Measurements from ENCODE around the gene RBM48.
A peak's percentile ranks its signal among the peaks of the same experiment; 100 is the strongest.

The RBM48 gene

DNA sequence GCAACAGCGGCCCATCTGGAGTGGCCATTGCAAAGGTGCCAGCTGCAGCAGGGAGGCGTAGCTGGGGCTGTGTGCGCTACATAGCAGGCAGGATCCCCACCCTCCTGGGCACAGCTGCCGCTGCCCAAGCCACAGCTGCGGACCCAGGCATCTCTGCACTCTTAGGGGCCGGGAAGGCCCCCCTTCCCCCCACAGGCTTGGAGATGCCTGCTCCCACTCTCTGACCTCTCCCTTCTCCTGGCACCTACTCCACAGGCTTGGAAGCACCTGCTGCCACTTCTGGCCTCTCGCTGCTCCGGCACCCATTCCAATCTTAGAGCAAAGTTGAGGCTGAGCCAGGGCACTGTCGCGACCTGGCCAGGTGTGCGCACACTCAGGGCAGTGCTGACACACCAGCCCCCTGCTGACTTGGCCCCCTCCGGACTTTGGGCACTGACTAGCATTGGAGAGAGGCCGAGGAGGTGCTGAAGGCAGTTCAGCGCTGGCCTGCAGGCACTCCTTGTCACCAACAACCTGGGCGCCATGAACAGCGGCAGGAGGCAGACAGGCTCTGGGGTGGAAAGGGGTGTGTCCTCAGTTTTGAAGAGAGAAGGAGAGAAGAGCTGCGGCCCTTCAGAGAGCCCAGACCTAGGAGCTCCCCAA lies 18.4 kb downstream of the RBM48 start:
- no peak for DNase-seq

GRCh38 chr7:92547579-92547978 lies 19.0 kb downstream of the RBM48 start:
- no peak for DNase-seq

- DNase-seq: no peak
Observed at GRCh38 chr7:92550194-92550593, 21.6 kb downstream of the RBM48 start.

DNA sequence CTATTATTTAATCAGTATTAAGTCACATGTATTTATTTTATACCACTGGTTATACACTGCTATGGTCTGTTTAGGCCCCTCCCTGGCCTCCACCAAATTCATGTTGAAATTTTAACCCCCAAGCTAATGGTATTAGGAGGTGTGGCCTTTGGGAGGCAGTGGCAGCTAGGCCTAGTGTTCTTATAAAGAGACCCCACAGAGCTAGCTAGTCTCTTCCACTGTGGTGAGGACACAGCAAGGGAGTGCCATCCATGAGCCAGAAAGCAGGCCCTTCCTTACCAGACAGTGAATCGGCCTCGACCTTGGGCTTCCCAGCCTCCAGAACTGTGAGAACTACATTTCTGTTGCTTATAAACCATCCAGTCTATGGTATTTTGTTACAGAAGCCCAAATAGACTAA lies 28.7 kb downstream of the RBM48 start:
- no peak for DNase-seq

GRCh38 chr7:92557808-92558362 lies 29.3 kb downstream of the RBM48 start:
- DNase-seq: no peak

GRCh38 chr7:92560602-92561001 lies 32.0 kb downstream of the RBM48 start:
- DNase-seq: no peak

GRCh38 chr7:92563345-92563744 lies 34.8 kb downstream of the RBM48 start:
- DNase-seq: no peak

DNA sequence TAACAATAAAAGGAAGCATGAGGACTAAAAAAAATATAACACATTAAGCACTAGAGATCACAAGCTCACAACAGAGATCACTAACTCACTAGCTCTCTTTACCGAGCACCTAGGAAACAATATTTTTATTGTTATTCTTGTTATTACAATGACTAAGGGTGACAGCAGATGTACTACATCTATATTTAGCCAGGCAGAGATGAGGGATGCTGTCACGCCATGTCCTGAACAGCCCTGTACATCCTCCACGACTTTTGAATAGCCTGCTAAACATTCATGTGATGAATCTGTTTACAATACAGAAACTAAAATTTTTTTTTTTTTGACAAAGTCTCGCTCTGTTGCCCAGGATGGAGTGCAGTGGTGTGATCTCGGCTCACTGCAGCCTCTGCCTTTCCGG lies 38.9 kb downstream of the RBM48 start:
- DNase-seq: peak in 1 of 2 donors; percentile 27

DNA sequence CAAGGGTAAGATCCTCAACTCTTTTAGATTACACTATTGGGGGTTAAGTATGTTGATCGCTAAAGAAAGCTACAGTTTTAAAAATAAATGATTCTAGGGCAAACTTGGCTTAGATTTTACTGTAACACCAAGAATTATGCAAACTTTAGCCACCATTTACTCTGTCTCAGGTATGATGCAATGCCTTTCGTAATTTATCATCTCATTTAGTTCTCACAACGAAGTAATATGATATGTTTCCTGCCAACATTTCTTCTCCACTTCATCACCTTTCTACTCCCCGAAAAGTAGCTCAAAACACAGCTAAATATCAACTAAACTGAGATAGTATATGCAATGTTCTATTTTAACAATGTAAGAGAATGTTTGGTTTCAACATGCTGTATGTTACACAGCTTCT lies 40.5 kb downstream of the RBM48 start:
- no peak for DNase-seq

- no peak for DNase-seq
Observed at GRCh38 chr7:92576296-92576695, 47.7 kb downstream of the RBM48 start.

- DNase-seq: no peak
Observed at GRCh38 chr7:92582948-92583347, 54.4 kb downstream of the RBM48 start.

GRCh38 chr7:92584953-92585352 lies 56.4 kb downstream of the RBM48 start:
- no peak for DNase-seq

DNA sequence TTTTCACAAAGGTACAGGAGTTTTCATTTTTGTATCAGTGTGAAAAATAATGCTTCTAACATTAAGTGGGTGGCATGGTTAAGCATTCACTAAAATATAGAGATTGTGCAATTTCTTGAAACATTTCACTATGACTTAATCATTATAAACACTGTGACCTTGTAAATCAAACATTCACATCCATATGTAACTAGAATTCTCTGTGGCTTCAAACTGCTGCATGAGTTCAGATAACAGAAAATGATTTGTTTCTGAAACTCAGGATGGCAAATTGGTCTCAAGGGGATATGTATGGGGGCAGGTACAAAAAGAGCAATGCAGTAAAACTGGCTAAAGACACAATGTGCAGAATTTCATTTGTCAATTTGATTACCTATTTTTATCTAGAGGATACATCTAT lies 57.8 kb downstream of the RBM48 start:
- DNase-seq: no peak

- no peak for DNase-seq
Observed at GRCh38 chr7:92586841-92587240, 58.2 kb downstream of the RBM48 start.
